HG02840 (cell line): ENCODE measurements around the gene RNF113A.
"Not testable (repeated sequence)": the region's sequence is repeated elsewhere in the genome, so short reads cannot be mapped to it uniquely, and the experiment has no call there.

Experiments used
- ATAC-seq: cut with Tn5 transposase; IDR thresholded peaks from one replicate; pipeline ENCODE4 v1.9.1; 2021; ENCODE audit warnings: mild to moderate bottlenecking, moderate library complexity, moderate number of reproducible peaks; ENCODE audit not compliant: unreplicated experiment, low FRiP score

The RNF113A gene

GRCh38 chrX:119871599-119872395 is at the start of gene RNF113A, which contains the start of gene NDUFA1:
RNF113A (minus strand) TSS chrX:119871733; CDS start chrX:119871613, 120 bp downstream.
NDUFA1 (plus strand) TSS chrX:119871832; CDS start chrX:119871912, 80 bp downstream.
- peak; percentile 91 for ATAC-seq

GRCh38 chrX:119919835-119920585 is 48.5 kb upstream of the RNF113A start:
- no peak for ATAC-seq

- ATAC-seq: no peak
These were observed 46.3 kb upstream of the RNF113A start for GRCh38 chrX:119917877-119918276.

GRCh38 chrX:119916310-119916709 is 44.8 kb upstream of the RNF113A start:
- no peak for ATAC-seq

- no peak for ATAC-seq
These were observed 29.4 kb upstream of the RNF113A start for GRCh38 chrX:119900976-119901375.

GRCh38 chrX:119899125-119899524 is 27.6 kb upstream of the RNF113A start:
- ATAC-seq: no peak

- no peak for ATAC-seq
These were observed 24.4 kb upstream of the RNF113A start, which contains the start of gene AKAP14 for GRCh38 chrX:119895843-119896326. AKAP14 (plus strand) TSS chrX:119895893; CDS start chrX:119903224, 7,331 bp downstream.

GRCh38 chrX:119891961-119892692 is 20.6 kb upstream of the RNF113A start:
- not testable (repeated sequence) for ATAC-seq

- not testable (repeated sequence) for ATAC-seq
These were observed 19.1 kb upstream of the RNF113A start for GRCh38 chrX:119890626-119891025.

- ATAC-seq: no peak
These were observed 16.3 kb upstream of the RNF113A start for GRCh38 chrX:119887721-119888425.

- ATAC-seq: no peak
These were observed 14.3 kb upstream of the RNF113A start for GRCh38 chrX:119885554-119886428.

GRCh38 chrX:119880552-119881437 is 9.3 kb upstream of the RNF113A start:
- ATAC-seq: peak; percentile 67

GRCh38 chrX:119880076-119880475 is 8.5 kb upstream of the RNF113A start:
- no peak for ATAC-seq

- no peak for ATAC-seq
These were observed 7.2 kb upstream of the RNF113A start for GRCh38 chrX:119878740-119879139.

GRCh38 chrX:119871245-119871598 is 311 bp downstream of the RNF113A start:
- peak; percentile 46 for ATAC-seq

- no peak for ATAC-seq
These were observed 854 bp downstream of the RNF113A start for GRCh38 chrX:119870626-119871131.

GRCh38 chrX:119853444-119853843 is 18.1 kb downstream of the RNF113A start:
- ATAC-seq: no peak
